ENCODE data around the gene TRIM29.

TRIM29 gene

DNA sequence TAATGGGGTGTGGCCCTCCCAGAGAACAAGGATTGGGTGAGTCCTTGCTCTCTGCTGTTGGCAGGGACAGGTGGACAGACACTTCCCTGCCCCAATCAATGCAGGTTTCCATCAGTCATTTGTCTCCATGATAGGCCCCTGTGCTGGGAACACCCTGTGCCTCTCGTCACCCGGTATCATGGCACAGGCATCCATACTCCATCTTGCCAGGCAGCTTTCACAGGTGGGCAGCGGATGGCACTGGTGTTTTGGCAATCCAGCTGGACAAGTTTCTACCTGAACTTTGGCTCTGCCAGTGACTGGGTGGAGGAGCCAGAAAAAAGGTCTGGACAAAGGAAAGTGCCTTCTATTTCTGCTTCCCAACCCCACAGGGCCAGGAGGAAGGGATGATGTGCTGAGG is 47.5 kb downstream of the TRIM29 start:
- no peak for DNase-seq

DNA sequence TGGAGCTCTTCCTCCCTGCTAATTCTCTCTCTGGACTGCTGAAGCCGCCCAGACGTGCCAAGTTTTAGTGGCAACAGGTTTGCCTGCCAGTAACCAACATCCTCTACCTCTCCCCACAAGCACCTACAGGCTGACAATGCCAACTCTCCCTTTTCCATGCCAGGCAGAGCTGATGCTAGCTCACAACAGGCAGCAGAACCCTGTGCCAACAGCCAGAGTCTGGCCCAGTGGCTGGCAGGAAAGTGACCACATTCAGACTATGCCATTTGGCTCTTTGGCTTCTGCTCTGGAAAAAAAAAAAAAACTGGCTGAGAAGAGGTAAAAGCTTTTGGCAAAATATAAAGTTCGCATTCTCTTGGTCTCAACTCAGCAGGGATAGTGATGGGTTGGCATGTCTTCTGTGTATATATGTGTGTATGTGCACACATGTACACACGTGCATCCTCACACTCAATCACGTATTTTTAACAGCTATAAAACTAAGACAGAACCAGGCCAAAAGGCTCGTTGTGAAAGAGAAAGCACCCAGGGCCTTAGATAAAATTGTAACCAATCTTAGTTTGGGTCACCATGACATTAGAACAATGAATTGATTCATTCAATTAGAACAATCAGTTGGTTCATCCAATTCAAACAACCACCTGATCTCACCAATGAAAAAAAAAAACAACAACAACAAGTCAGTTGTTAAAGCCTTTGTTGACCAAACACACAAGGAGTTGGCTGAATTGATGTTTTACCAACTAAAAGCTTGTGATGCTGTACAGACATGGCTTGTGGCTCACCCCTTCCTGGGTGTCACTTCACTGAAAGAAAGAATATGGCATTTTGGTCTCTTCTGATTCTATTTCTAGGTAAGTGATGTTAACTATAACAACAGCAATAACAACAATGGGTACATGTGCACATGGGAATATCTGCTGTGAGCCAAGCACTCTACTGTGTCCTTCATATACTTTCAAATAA is 48.6 kb downstream of the TRIM29 start:
- DNase-seq: no peak

DNA sequence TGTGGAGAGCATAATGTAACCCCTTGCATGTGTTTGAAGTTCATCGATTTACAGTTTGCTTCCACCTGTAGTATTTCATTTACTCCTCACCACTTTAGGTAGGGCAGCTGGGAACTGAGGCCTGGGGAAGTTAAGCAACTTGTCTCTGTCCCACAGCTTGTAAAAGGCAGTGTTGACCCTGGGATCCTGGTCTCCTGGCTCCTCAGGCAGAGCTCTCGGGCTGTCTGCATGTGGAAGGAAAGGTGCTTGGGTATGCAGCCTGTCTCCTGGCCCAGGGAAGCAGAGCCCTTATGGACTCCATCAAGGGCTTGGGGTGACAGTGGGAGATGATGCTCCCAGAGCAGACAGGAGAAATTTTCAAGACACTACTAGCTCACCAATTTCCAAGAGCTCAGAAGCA is 49.9 kb downstream of the TRIM29 start:
- DNase-seq: no peak

DNA sequence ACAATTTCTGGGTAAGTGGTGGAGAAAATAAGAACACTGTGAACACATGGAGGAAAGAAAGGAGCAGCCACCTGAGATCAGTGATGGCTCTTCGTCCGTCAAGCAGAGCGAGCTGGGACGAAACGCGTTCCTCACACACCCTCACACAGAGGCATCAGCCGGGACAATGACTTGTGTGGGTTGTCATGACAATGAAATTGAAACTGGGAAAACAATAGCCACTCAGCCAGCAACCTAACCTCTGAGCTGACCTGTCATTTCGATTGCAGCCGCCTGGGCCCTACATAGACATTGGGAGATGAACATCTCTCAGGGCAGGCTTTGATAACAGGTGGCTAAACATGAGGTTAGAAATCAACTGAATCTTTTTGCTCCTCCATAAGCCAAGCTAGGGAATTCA is 51.3 kb downstream of the TRIM29 start:
- no peak for DNase-seq

DNA sequence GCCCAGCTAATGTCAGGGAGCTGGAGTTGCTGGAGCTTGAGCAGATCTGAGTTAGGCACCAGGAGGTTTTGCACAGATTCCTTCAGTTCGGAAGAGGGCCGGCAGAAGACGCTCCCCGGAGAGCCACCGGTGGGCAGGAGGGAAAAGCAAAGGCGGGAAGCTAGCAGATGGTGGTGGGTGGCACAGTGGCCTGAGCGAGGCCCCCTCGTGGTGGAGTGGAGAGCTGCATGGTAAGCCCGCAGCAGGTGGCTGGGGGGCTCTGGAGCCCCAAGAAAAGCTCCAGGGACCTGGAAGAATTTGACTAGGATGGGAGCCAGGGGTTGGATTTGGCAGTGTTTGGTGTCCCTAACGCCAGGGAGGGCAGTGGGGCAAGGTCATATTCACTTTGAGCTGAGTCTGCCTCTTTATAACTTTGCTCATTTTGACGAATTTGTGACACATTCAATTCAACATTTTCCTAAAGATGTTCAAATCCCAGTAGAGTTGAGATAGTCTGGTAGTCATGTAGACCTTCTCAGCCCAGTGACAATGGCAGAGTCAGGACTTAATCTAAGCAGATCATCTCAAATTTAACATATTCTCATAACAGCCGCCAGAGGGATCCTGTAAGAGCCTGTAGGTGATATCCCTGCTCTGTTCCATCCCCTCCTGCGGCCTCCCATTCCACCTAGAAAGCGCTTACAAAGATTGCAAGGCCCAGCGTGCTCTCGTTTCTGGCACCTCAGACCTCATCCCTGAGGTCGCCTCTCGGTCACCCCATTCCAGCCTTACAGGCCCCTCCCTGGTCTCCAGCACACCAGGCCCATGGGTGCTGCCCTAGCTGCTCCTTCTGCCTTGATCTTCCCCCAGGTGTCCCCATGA is 57.9 kb downstream of the TRIM29 start:
- DNase-seq: no peak

DNA sequence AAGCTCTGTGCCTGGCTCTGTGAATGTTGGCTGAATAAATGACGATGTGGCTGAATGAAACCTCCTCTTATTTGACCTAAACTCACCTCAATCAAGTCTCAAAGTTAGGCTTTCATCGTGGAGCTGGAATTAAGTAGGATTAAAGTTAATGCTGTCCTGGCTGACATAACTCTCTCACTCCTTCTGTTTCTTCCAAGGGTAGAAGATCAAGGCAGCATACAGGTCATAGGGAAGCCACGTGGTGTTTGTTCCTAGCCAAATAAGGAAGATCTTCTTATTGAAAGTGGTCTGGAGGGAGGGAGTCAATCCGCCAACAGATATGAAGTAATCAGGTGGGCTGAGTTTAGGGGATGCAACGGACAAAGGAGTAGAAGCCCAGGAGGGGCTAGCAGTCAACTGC is 59.5 kb downstream of the TRIM29 start:
- DNase-seq: no peak

DNA sequence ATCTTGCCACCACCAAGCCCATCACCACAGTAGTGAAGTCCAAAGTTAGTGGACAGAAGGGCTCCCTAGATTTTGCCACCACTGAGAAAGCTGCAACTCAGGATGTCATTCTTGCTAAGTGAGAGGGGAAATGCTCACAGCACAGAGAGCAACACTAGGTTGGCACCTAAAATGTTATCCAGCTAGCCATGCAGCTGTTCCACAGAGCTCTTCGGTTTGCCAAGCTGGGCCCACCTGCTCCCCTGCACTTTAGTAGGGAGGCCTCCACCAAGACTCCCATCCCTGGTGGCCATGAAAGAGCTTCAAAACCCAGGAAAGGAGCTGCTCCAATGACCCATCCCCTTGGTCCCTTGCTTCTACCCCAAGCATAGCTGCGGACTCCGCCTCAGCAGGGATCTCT is 63.8 kb downstream of the TRIM29 start:
- no peak for DNase-seq

DNA sequence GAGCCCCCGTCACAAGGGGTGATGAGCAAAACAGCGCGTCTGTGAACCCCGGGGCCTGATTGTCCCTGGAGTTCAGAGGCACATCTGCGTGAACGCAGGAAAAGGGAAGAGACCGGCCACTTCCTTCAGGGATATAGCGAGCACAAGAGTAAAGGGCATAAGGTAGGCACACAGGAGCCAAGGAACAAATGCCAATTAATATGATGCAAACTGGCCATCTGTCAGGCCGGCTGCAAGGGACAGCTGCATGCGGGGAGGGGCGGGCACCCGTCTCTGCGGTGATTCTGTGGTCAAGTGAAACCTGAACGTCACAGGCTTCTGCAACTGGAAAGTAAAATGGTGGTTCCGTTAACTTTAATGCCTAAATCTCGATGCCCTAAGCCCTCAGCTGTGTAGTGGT is 64.7 kb downstream of the TRIM29 start:
- no peak for DNase-seq

DNA sequence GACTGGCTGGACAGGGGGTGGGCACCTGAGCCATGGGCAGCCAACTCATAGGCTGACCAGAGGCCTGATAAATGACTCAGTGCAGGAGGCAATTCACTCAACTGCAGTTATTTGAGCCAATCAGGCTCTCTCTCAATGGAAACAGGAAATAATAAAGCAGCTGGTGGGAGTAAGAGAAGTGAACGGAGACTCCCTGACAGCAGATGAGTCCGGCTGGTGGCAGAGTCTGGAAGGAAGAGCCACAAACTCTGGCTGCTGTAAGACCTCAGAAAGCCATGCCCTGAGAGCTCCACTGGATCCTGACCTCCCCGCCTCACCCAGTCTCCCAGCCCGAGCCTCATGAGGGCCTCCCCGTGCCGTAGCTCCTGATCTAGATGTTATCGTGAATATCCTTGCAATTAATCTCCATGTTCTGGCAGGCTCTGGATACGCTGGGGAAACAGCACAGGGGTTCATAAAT is 69.8 kb downstream of the TRIM29 start:
- no peak for DNase-seq

DNA sequence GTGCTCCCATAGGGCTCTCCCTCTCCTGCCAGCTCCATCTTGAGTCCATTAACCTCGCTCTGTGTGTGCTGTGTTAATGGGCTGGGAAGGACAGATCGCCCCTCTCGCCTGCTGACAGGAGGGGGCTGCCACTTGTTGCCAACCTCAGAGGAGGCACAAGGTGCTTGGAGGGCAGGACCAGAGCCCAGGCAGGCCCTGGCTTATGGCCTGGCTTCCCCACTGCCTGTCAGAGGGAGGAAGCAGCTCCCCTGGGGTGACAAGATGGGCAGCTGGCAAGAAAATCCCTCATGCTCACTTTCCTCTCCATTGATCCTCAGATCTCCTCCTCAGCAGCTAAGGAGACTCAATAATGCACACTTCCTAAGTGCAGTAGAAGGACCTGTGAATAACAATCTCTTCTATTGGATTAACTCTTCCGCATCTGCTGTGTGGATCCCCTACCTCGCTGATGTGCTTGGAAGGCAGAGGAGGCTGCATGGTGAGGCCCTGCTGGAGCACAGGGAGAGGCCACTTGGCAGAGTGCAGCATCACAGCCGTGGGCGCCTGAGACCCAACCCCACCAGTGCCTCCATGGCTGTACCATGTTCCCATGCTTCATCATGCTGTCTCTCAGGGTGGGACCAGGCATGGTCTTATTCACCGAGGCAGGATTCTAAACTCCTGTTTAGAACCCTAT is 70.3 kb downstream of the TRIM29 start:
- DNase-seq: no peak

DNA sequence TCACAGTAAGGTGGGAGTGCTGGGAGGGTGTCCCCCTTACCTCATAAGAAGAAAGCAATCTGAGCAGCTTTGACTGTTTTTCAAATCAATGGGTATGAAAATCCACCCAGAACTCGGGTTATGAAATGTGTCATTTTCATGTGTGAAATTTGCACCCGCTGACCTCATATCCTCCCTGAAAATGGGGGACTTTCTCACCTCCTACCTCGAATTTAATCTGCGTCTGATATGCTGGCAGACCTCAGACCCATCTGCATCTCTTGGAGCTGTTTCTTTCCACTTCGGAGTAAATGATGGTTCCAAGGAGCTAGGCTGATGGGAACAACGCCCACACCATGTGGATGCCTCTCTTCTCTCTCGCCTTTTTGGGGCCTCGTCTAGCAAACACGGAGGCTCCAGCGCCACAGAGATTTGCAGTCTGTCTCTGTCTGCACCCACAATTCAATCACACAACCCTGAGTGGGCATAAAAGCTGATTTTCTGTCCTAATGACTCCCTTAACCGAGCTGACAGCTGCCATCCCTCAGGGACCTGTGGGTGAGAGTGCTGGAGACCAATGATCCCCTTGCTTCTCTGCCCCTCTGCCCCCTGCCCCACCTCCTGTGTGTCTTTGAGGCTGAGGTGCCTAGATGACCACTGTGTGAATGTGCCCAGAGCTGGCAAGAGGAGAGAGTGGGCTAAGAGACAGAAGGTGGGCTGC is 71.0 kb downstream of the TRIM29 start:
- no peak for DNase-seq

DNA sequence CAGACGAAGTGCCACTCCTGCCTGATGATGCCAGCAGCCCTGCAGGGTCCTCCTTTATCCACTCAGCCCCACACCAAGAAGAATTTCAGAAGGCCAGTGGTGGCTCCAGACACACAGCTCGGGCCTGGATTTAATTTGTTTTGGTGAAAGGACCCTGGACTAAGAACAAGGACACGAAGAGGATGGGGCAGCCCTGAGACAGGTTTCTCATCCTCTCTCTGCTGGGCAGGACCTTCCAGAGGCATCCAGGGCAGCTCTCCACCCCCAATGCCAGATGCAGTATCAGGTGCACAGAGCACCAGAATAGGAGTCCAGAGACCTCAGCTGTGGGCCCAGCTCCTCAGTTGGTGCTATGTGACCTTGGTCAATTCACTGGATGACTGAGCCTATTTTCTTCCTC is 72.0 kb downstream of the TRIM29 start:
- no peak for DNase-seq

DNA sequence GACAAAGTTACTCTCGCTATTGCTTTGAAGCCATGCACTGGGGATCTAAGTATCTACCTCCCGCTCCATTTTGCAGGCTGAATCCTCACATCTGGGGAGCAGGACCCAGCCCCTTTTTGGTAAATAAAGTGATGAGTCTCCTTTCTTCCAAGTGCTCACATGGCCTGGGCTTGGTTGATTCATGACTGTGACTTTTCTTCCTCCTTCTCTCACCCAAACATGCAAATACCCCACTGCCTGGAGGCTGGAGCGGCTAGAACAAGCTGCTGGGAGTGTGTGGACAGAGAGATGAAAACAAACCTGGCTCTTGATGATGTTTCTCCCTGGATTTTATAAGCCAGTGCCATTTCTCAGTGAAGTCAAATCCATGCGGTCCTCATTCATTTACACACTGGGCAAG is 72.7 kb downstream of the TRIM29 start:
- no peak for DNase-seq

DNA sequence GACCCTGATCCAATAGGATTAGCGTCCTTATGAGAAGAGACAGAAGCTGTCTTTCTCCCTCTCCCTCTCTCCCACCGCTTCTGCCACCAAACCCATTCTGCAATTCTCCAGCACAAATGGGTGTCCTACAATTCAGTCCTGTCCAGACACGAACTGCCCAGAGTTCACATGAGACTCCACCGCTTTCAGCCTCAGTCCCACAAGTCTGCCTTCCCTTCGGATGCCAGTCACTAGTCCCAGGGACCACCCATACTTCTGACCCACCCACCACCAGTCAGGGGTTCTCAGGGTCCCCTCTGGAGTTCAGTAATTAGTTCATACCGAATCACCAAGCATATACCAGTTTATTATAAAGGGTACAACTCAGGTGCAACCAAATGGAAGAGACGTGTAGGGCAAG is 73.6 kb downstream of the TRIM29 start:
- no peak for DNase-seq

DNA sequence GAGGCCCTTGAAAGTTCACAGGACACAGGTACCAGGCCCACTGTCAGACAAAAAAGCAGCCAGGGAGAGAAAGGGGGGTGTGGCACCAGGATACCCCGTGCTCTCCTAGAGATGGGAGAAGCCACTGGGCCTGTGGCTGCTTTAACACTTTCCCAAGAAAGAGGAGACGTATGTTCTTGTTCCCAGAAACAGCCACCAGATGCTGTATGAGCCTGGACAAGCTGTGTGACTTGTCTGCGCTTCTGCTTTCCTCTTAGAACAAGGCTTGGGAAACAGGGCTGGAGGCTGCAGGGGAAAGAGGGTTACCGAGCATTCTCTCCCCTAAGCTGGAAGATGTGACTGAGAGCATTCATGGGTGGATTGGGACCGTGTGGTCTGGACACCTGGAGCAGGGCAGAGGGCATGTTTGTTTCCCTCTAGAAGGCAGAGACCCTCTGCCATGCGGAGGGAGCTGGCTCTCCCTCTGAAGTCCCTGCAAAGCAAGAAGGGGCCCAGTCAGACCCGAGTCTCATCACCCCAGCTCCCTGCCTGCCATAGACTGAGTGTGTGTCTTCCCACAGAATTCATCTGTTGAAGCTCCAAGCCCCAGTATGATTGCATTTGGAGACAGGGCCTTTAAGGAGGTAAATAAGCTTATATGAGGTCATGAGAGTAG is 74.1 kb downstream of the TRIM29 start:
- DNase-seq: no peak

DNA sequence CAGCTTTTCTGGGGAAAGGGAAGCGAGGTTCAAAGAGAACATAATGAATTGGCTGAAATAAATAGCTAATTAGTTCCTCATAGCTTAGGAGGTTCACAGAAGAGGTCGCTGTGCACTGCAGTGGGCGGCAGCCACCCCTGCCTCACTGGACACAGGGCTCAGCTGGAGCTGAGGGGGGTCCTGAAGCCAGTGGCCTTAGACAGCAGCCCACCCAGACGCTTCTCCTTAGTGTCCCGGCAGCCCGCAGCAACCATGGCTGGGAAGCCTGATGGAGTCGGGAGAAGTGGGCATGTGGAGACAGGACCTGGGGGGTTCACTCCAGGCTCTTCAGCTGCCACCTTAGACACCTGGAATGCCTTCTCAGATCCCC is 75.4 kb downstream of the TRIM29 start:
- DNase-seq: no peak

DNA sequence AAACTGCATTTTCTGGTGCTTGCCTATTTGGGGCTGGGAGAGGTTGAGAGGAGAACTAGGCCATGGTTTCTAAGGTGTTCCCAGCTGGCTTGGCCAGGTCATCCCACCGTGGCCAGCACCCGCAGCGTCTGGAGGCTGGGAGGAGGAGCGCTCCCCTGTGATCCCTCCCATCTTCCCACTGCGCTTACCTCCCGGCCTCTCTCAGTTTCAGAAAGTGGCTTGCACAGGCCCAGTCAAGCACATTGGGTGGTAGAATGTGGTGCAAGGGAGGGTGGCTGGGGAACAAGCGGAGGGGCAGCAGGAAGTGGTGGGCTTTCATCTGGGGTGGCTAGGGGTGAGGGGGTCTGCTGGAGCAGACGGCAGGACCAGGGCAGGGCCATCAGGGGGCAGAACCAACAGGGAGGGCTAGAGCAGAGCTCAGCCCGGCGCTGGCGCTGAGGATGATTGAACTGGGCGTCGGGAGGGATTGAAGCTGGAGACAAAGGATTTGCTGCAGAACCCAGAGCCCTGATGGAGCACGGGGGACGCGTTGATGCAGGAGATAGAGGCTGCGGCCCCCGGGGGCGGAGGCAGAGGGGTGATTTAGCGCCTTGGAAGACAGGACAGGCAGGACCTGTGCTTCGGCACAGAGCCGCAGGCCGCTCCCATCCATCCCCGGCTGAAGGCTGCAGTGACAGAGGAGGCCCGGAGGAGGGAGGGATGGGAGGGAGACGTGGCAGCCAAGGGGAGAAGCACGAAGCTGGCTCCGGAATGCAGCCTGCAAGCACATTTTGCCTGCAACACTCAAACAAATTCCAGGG is 76.0 kb downstream of the TRIM29 start:
- DNase-seq: no peak

All from COR-L47 (cell line).